ENCODE data around the gene OGFR.

GRCh38 chr20:62814709-62815065 lies 10.1 kb downstream of the OGFR start:
- TF ChIP-seq PBX3 (CRISPR knock-in tag; IDR thresholded peaks at IDR 0.05): no peak
- no peak for TF ChIP-seq CTCF (tag by site-specific recombination; IDR thresholded peaks at IDR 0.05)
- no peak for TF ChIP-seq MZF1 (tag by site-specific recombination; IDR thresholded peaks at IDR 0.05; ENCODE audit: borderline replicate concordance)
- TF ChIP-seq ZFP3 (tag by site-specific recombination; IDR thresholded peaks at IDR 0.05; ENCODE audit: low read depth): no peak
- no peak for TF ChIP-seq PRDM10 (tag by site-specific recombination; IDR thresholded peaks at IDR 0.05)
